GM06990 (cell line): Measurements from ENCODE around the gene DOCK2.
A peak's percentile ranks its signal among the peaks of the same experiment; 100 is the strongest.

Experiments
- DNase-seq: peaks from one replicate; pipeline ENCODE4 v3.0.0-alpha.2; 2011; ENCODE audit not compliant: insufficient read length; ENCODE audit errors: extremely low read depth
- H3K27me3 ChIP-seq: replicated peaks from 2 replicates; pipeline ENCODE4 v1.6.0; 2011; ENCODE audit warnings: low read length; ENCODE audit not compliant: control insufficient read depth, insufficient read depth
- H3K36me3 ChIP-seq: 2 replicates; pipeline ENCODE4 v1.5.1; 2011; ENCODE audit warnings: low read length; ENCODE audit not compliant: control insufficient read depth, insufficient read depth
- H3K4me3 ChIP-seq: replicated peaks from 2 replicates; pipeline ENCODE4 v1.5.1; 2011; ENCODE audit warnings: low read depth, mild to moderate bottlenecking, control low read depth, low read length
- TF ChIP-seq, protein P1 (sequence below): IDR thresholded peaks from 2 replicates; pipeline ENCODE4 v1.5.1; 2011; ENCODE audit warnings: low read length, control low read depth, mild to moderate bottlenecking, inconsistent platforms; ENCODE audit not compliant: insufficient read depth, poor library complexity, severe bottlenecking

DOCK2 gene

DNA sequence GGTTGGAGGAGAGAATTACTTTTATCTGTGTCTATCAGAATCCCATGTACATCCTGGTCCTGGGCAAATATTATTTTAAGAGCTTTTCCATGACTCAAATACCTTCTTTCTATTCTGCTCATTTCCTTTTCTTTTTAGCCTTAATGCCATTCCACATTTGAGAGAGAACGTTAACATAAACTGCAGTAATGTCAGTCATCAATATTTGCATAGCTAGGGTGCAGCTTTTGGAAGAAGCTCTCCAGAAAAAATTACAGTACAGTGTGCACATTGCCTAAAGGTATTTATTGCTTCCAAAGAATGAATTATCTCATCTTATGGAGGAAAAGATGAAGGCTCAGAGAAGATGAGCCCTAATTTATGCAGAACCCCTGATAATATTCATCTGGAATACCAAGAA is 284.9 kb downstream of the DOCK2 start:
- no peaks in the 10 kb centered on the region; the same call in 1 of the 2 replicates for H3K36me3 ChIP-seq
- no peaks in the 10 kb centered on the region for H3K27me3 ChIP-seq
- DNase-seq, result no peak
- TF ChIP-seq, protein P1, sequence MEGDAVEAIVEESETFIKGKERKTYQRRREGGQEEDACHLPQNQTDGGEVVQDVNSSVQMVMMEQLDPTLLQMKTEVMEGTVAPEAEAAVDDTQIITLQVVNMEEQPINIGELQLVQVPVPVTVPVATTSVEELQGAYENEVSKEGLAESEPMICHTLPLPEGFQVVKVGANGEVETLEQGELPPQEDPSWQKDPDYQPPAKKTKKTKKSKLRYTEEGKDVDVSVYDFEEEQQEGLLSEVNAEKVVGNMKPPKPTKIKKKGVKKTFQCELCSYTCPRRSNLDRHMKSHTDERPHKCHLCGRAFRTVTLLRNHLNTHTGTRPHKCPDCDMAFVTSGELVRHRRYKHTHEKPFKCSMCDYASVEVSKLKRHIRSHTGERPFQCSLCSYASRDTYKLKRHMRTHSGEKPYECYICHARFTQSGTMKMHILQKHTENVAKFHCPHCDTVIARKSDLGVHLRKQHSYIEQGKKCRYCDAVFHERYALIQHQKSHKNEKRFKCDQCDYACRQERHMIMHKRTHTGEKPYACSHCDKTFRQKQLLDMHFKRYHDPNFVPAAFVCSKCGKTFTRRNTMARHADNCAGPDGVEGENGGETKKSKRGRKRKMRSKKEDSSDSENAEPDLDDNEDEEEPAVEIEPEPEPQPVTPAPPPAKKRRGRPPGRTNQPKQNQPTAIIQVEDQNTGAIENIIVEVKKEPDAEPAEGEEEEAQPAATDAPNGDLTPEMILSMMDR, result no peak
- no peak overlapping the region for H3K4me3 ChIP-seq

DNA sequence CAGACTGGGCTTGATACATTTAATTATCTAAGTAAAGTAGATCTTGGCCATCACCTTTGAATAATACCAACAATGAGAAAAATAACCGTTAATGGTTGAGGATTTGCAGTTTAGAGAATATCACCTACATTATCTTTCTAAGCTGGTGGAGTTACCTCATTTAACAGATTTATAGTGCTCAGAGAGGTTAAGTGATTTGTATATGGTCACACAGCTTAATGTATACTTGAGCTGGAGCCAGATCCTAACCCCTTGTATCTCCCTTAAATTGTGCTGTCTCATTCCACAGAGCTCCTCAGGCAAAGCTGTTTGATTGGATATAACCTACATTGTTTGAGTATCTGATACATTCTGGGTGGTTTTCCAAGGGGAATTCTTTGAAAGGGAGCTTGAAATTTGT is 285.4 kb downstream of the DOCK2 start:
- TF ChIP-seq, protein P1, result no peak
- no peak for DNase-seq
- no peaks in the 10 kb centered on the region for H3K27me3 ChIP-seq
- no peak overlapping the region for H3K4me3 ChIP-seq
- no peaks in the 10 kb centered on the region; the same call in 1 of the 2 replicates for H3K36me3 ChIP-seq

DNA sequence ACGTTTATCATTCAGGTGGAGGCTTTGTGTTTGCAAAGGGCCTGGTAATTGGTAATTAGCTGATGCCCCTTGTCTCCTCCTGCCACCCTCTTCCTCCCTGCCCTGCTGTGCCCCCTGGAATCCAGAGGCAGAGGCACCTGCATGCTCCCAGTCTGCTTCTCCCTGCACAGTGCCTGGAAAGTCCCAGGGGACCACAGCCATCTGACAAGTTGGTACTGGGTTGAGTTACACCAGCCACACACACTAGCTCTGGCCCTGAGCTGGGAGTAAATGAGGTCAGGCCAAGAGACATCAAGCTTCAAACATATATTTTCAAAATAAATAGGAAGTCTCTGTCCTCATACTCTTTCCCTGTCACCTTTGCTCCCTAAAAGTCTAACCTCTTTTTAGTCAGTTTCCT is 286.9 kb downstream of the DOCK2 start:
- no peak overlapping the region for H3K4me3 ChIP-seq
- TF ChIP-seq, protein P1, result no peak
- H3K36me3 ChIP-seq, result no peaks in the 10 kb centered on the region; the same call in 1 of the 2 replicates
- no peaks in the 10 kb centered on the region for H3K27me3 ChIP-seq
- DNase-seq, result peak; percentile 8

DNA sequence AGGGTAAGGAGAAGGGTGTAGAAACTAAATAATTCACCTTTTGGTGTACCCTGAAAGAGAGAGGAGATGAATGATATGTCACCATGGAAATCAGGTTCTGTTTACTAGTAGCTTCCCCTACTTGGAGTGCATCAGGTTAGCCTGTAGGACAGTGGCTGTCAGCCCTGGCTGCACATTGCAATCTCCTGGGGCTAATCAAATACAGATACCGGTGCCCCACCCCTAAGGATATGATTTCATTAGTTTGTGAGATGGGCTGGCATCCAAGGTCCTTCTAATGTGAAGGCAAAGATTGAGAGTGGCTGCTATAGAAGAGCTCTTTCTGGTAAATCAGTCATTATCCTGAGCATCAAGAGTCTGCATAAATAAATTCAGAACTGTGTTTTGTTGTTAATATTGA is 296.1 kb downstream of the DOCK2 start:
- Histone ChIP-seq H3K36me3 (peaks cover 8% of the 10 kb centered on the region), H3K27me3 (no peaks in the 10 kb centered on the region), H3K4me3 (no peak overlapping the region)
- TF ChIP-seq, protein P1, result no peak
- no peak for DNase-seq

- H3K4me3 ChIP-seq, result no peak overlapping the region
- TF ChIP-seq, protein P1, result no peak
- no peaks in the 10 kb centered on the region for H3K27me3 ChIP-seq
- DNase-seq, result no peak
- peaks cover 8% of the 10 kb centered on the region for H3K36me3 ChIP-seq
These were observed 296.5 kb downstream of the DOCK2 start for GRCh38 chr5:169933616-169934015.

- Histone ChIP-seq H3K27me3 (no peaks in the 10 kb centered on the region), H3K36me3 (peaks cover 7% of the 10 kb centered on the region), H3K4me3 (no peak overlapping the region)
- no peak for DNase-seq
- TF ChIP-seq, protein P1, result no peak
These were observed 297.9 kb downstream of the DOCK2 start for GRCh38 chr5:169934990-169935389.
